WTC11 (cell line): ENCODE data around the gene IFITM10.

Experiments used
- CTCF ChIP-seq: fragments of 200-600 bp; IDR thresholded peaks from 2 replicates; pipeline ENCODE4 v1.8.0; 2022; ENCODE audit warnings: antibody characterized with exemption
- E2F5 ChIP-seq: sonication (generic); formaldehyde crosslinking; IDR thresholded peaks from 2 replicates; pipeline ENCODE4 v1.8.1; 2022; ENCODE audit warnings: mild to moderate bottlenecking, moderate library complexity, missing genetic modification reagents
- FOXJ3 ChIP-seq: sonication (generic); formaldehyde crosslinking; IDR thresholded peaks from 2 replicates; pipeline ENCODE4 v1.9.0; 2021; ENCODE audit warnings: missing genetic modification reagents, mild to moderate bottlenecking, borderline replicate concordance
- MAX ChIP-seq: sonication (generic); formaldehyde crosslinking; IDR thresholded peaks from 2 replicates; pipeline ENCODE4 v1.8.0; 2022; ENCODE audit warnings: mild to moderate bottlenecking, missing genetic modification reagents
- NFYB ChIP-seq: sonication (generic); formaldehyde crosslinking; conservative IDR thresholded peaks from 2 replicates; pipeline ENCODE4 v1.8.0; 2022; ENCODE audit warnings: low read depth, missing genetic modification reagents
- PRDM15 ChIP-seq: sonication (generic); formaldehyde crosslinking; IDR thresholded peaks from 2 replicates; pipeline ENCODE4 v1.8.0; 2022; ENCODE audit warnings: missing genetic modification reagents
- RORB ChIP-seq: fragments of 250-450 bp; sonication (Bioruptor Pico); IDR thresholded peaks from 2 replicates; pipeline ENCODE4 v1.9.0; 2021; ENCODE audit warnings: mild to moderate bottlenecking
- SP1 ChIP-seq: sonication (generic); formaldehyde crosslinking; conservative IDR thresholded peaks from 2 replicates; pipeline ENCODE4 v1.8.1; 2022; ENCODE audit warnings: missing genetic modification reagents
- STAT6 ChIP-seq: sonication (generic); formaldehyde crosslinking; conservative IDR thresholded peaks from 2 replicates; pipeline ENCODE4 v1.8.1; 2023; ENCODE audit warnings: mild to moderate bottlenecking, low read depth, missing genetic modification reagents, moderate library complexity
- TP53 ChIP-seq: sonication (generic); formaldehyde crosslinking; IDR thresholded peaks from 2 replicates; pipeline ENCODE4 v1.8.1; 2023; ENCODE audit warnings: mild to moderate bottlenecking, missing genetic modification reagents

GRCh38 chr11:1738380-1738779 lies 12.0 kb downstream of the IFITM10 start:
- TF ChIP-seq STAT6 (CRISPR knock-in tag) (no peak), FOXJ3 (CRISPR knock-in tag) (no peak), CTCF (no peak), RORB (CRISPR knock-in tag) (no peak), TP53 (CRISPR knock-in tag) (no peak), SP1 (CRISPR knock-in tag) (no peak), E2F5 (CRISPR knock-in tag) (no peak), MAX (CRISPR knock-in tag) (no peak), NFYB (no peak), PRDM15 (no peak)
